DOHH2 (cell line): ENCODE results near the gene OR2W3.

Source experiments
- H3F3A ChIP-seq: fragments of 200-600 bp; sonication (generic), shearing (Covaris generic); 2 replicates; pipeline ENCODE4 v1.6.0; 2016; ENCODE audit warnings: antibody characterized with exemption, mild to moderate bottlenecking; ENCODE audit not compliant: control insufficient read depth, insufficient read depth
- H3K27ac ChIP-seq: fragments of 200-600 bp; sonication (generic); 2 replicates; pipeline ENCODE4 v1.5.1; 2014; ENCODE audit warnings: low read depth, mild to moderate bottlenecking, low read length, moderate library complexity
- H3K27me3 ChIP-seq: fragments of 200-600 bp; sonication (generic); 2 replicates; pipeline ENCODE4 v1.6.1; 2014; ENCODE audit warnings: mild to moderate bottlenecking, low read length, mixed read lengths; ENCODE audit not compliant: control insufficient read depth
- H3K36me3 ChIP-seq: fragments of 200-600 bp; sonication (generic); 2 replicates; pipeline ENCODE4 v1.6.1; 2014; ENCODE audit warnings: mild to moderate bottlenecking, low read length, moderate library complexity, mixed read lengths; ENCODE audit not compliant: control insufficient read depth
- H3K4me1 ChIP-seq: fragments of 200-600 bp; sonication (generic); 2 replicates; pipeline ENCODE4 v1.6.1; 2014; ENCODE audit warnings: mild to moderate bottlenecking, low read length, mixed read lengths; ENCODE audit not compliant: control insufficient read depth
- H3K4me2 ChIP-seq: fragments of 200-600 bp; sonication (generic); 2 replicates; pipeline ENCODE4 v1.6.0; 2014; ENCODE audit warnings: mild to moderate bottlenecking, low read length, moderate library complexity
- H3K4me3 ChIP-seq: fragments of 200-600 bp; sonication (generic); 2 replicates; pipeline ENCODE4 v1.5.1; 2014; ENCODE audit warnings: mild to moderate bottlenecking, low read length, mixed read lengths
- H3K79me2 ChIP-seq: fragments of 200-600 bp; sonication (generic); 2 replicates; pipeline ENCODE4 v1.6.1; 2014; ENCODE audit warnings: mild to moderate bottlenecking, low read length, mixed read lengths; ENCODE audit not compliant: control insufficient read depth
- H3K9me2 ChIP-seq: fragments of 200-600 bp; sonication (generic); replicated peaks from 2 replicates; pipeline ENCODE4 v1.6.1; 2014; ENCODE audit warnings: mild to moderate bottlenecking, low read length, mixed read lengths; ENCODE audit not compliant: control insufficient read depth
- H3K9me3 ChIP-seq: fragments of 200-600 bp; sonication (generic); 2 replicates; pipeline ENCODE4 v1.6.1; 2014; ENCODE audit warnings: antibody characterized with exemption, low read length, mixed read lengths; ENCODE audit not compliant: control insufficient read depth, insufficient read depth
- H4K20me1 ChIP-seq: fragments of 200-600 bp; sonication (generic); 2 replicates; pipeline ENCODE4 v1.6.0; 2014; ENCODE audit warnings: low read depth, mild to moderate bottlenecking, antibody characterized with exemption, low read length, moderate library complexity; ENCODE audit not compliant: control insufficient read depth, insufficient read depth
- EZH2phosphoT487 ChIP-seq: fragments of 200-600 bp; sonication (generic); IDR thresholded peaks from 2 replicates; pipeline ENCODE4 v1.6.1; 2017; ENCODE audit warnings: borderline replicate concordance, mild to moderate bottlenecking, antibody characterized with exemption, low read length, moderate library complexity, mixed read lengths
- TF ChIP-seq, protein P1 (sequence below): fragments of 200-600 bp; sonication (generic); IDR thresholded peaks from one replicate; pipeline ENCODE4 v1.5.1; 2014; ENCODE audit warnings: antibody characterized with exemption, mild to moderate bottlenecking, low read depth, low read length; ENCODE audit not compliant: poor library complexity, severe bottlenecking

The OR2W3 gene

DNA sequence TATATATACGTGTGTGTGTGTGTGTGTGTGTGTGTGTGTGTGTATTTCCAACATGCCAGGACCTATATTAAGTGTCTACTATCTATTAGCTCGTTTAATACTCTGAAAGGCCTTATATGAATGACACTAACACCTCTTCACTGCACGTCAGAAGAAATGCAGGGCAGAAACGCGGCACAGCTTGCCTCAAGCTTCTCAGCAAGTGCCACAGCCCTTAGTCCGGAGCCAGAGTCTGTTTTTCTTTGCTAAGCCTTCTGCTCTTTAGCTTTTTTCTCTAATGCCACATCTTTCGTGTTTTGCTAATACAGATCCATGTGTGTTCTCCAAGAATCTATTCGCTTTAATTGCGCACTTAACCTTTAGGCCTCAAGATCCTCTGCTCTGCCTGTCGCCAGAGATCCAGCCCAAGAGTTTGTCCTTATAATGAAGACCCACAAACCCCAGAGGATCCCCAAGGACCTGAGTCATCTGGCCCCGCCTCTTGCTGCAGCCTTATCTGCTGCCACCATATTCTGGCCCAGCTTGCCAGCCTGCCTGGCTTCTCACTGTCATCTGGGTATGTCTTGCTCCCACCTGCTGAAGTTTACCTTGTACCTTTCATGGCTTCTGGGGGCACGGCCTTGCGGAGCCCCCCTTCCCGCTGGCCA, 40.4 kb upstream of the OR2W3 start:
- no peaks in the 10 kb centered on the region for H3F3A ChIP-seq
- H3K4me2 ChIP-seq, result no peak overlapping the region
- H3K27ac ChIP-seq, result no peak overlapping the region
- TF ChIP-seq EZH2phosphoT487, result no peak
- TF ChIP-seq, protein P1, sequence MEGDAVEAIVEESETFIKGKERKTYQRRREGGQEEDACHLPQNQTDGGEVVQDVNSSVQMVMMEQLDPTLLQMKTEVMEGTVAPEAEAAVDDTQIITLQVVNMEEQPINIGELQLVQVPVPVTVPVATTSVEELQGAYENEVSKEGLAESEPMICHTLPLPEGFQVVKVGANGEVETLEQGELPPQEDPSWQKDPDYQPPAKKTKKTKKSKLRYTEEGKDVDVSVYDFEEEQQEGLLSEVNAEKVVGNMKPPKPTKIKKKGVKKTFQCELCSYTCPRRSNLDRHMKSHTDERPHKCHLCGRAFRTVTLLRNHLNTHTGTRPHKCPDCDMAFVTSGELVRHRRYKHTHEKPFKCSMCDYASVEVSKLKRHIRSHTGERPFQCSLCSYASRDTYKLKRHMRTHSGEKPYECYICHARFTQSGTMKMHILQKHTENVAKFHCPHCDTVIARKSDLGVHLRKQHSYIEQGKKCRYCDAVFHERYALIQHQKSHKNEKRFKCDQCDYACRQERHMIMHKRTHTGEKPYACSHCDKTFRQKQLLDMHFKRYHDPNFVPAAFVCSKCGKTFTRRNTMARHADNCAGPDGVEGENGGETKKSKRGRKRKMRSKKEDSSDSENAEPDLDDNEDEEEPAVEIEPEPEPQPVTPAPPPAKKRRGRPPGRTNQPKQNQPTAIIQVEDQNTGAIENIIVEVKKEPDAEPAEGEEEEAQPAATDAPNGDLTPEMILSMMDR, result no peak
- no peaks in the 10 kb centered on the region for H3K27me3 ChIP-seq
- no peaks in the 10 kb centered on the region for H4K20me1 ChIP-seq
- no peaks in the 10 kb centered on the region for H3K36me3 ChIP-seq
- no peaks in the 10 kb centered on the region for H3K9me2 ChIP-seq
- H3K4me1 ChIP-seq, result no peaks in the 10 kb centered on the region
- no peak overlapping the region for H3K4me3 ChIP-seq
- no peaks in the 10 kb centered on the region for H3K79me2 ChIP-seq
- no peaks in the 10 kb centered on the region for H3K9me3 ChIP-seq

DNA sequence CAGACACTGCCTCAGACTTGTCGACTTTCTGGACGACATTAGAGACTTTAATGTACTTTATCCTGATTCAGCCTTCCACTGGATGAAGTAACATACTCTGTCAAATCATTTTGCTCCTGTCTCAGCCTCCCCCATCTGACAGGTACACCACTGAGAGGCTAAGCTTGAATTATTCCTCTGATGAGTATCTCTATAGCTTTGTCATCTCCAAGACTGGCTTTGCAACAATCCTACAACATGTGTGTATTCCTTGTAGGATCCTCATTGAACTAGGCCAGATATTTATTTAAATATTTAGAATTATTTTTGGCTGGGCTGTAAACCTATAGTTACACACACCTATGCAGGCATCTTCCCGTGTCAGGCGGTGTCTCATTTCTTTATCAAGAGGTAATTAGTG, 39.5 kb upstream of the OR2W3 start:
- Histone ChIP-seq H3K4me2 (no peak overlapping the region), H3K27ac (no peak overlapping the region), H3K36me3 (no peaks in the 10 kb centered on the region), H3K27me3 (no peaks in the 10 kb centered on the region), H4K20me1 (no peaks in the 10 kb centered on the region), H3K9me3 (no peaks in the 10 kb centered on the region), H3K4me3 (no peak overlapping the region), H3K9me2 (no peaks in the 10 kb centered on the region), H3K79me2 (no peaks in the 10 kb centered on the region), H3K4me1 (no peaks in the 10 kb centered on the region), H3F3A (no peaks in the 10 kb centered on the region)
- TF ChIP-seq EZH2phosphoT487, result no peak
- TF ChIP-seq, protein P1, result no peak

DNA sequence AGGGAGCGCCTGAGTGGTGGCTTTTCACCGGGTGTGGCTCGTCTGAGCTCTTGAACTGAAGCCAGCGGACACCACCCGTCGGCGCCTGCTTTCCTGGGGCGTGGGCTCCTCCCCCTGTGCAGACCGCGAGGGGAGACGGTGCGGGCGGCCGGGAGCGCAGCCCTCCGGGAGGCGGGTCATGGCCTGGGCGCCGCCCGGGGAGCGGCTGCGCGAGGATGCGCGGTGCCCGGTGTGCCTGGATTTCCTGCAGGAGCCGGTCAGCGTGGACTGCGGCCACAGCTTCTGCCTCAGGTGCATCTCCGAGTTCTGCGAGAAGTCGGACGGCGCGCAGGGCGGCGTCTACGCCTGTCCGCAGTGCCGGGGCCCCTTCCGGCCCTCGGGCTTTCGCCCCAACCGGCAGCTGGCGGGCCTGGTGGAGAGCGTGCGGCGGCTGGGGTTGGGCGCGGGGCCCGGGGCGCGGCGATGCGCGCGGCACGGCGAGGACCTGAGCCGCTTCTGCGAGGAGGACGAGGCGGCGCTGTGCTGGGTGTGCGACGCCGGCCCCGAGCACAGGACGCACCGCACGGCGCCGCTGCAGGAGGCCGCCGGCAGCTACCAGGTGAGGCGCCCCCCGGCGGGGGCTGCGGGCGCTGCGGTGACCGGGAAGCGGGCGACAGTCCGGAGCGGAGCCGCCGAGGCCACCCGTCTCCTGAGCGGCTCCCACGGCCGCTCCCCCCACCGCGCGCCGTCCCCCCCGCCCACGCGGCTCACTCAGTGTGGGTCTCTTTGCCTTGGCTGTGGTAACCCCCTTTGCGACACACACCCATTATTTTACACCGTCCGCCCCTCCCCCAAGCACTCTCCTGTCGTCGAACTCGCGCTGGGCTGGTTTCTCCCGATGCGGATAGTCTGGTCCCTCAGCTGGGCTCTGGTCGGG, 38.1 kb upstream of the OR2W3 start, which contains the start of gene TRIM58:
TRIM58 (plus strand) TSS at position 119 of the 916 bp plus-strand sequence; CDS start at position 179, 60 bp downstream.
- no peaks in the 10 kb centered on the region for H3K27me3 ChIP-seq
- H3K4me1 ChIP-seq, result no peaks in the 10 kb centered on the region
- H3K9me3 ChIP-seq, result no peaks in the 10 kb centered on the region
- no peaks in the 10 kb centered on the region for H3K9me2 ChIP-seq
- no peaks in the 10 kb centered on the region for H3F3A ChIP-seq
- TF ChIP-seq, protein P1, result no peak
- TF ChIP-seq EZH2phosphoT487, result no peak
- H4K20me1 ChIP-seq, result no peaks in the 10 kb centered on the region
- H3K36me3 ChIP-seq, result no peaks in the 10 kb centered on the region
- no peak within 1 kb of the TSS for H3K4me3 ChIP-seq
- no peaks in the 10 kb centered on the region for H3K79me2 ChIP-seq
- H3K4me2 ChIP-seq, result no peak within 1 kb of the TSS
- H3K27ac ChIP-seq, result no peak within 1 kb of the TSS
